Left lung (tissue), 10 donors: Measurements from ENCODE around the gene FBXO28. TPM values are rescaled to one million over a fixed set of nuclear protein-coding genes. Genes with fewer than 3 reads are reported as not detected.
"Not testable (repeated sequence)": the region's sequence is repeated elsewhere in the genome, so short reads cannot be mapped to it uniquely, and the experiment has no call there.

Experiments
- ATAC-seq: fragments of 200-7000 bp; cut with Tn5 transposase; one replicate; pipeline ENCODE4 v1.9.1; 2020; ENCODE audit warnings: moderate library complexity
- DNase-seq, 4 donors: peaks; one replicate each; pipeline ENCODE4 v3.0.0-alpha.2; 2013 to 2020
- H3K27ac ChIP-seq, 2 donors: fragments of 200-600 bp; sonication (generic) in 1 of 2; one replicate each; pipeline versions ENCODE4 v1.5.0 to v1.8.0; 2020 to 2021
- H3K27me3 ChIP-seq, 2 donors: fragments of 200-600 bp; sonication (generic) in 1 of 2; one replicate each; pipeline versions ENCODE4 v1.5.0 to v1.8.0; 2020 to 2021
- H3K36me3 ChIP-seq, 2 donors: fragments of 200-600 bp; sonication (generic) in 1 of 2; one replicate each; pipeline versions ENCODE4 v1.5.0 to v1.8.0; 2020 to 2021
- H3K4me1 ChIP-seq, 2 donors: fragments of 200-600 bp; one replicate each; pipeline ENCODE4 v1.8.0; 2021
- H3K4me3 ChIP-seq, 2 donors: fragments of 200-600 bp; sonication (generic) in 1 of 2; one replicate each; pipeline versions ENCODE4 v1.5.0 to v1.8.0; 2020 to 2021; ENCODE audit warnings: mild to moderate bottlenecking in 1 of 2
- H3K9me3 ChIP-seq, 2 donors: fragments of 200-600 bp; sonication (generic) in 1 of 2; one replicate each; pipeline versions ENCODE4 v1.5.0 to v1.8.0; 2020 to 2021
- intact Hi-C, 2 donors: fragments of 100-400 bp; cut with DNase I; formaldehyde crosslinking; loops; one replicate each; pipeline versions ENCODE4 v1.11.2 to v1.14.2; 2022
- polyA plus RNA-seq, 6 donors: library from polyadenylated mRNA; unstranded; fragments of 120-200 nt; gene quantifications; one replicate each; pipeline ENCODE4 v1.2.1, GENCODE V29; 2013; ENCODE audit not compliant: insufficient read length in 6 of 6
- total RNA-seq, 2 donors: library from RNA; stranded (reverse); fragmentation: NEBNext Ultra II Directional; extraction: Animal tissue kit (Norgen Biotek cat#: 25700); gene quantifications; one replicate each; pipeline ENCODE4 v1.2.1, GENCODE V29; 2021
- TF ChIP-seq, protein P1 (sequence below), 2 donors: fragments of 200-600 bp; sonication (generic) in 1 of 2; IDR thresholded peaks; one replicate each; pipeline versions ENCODE4 v1.5.0 to v1.8.0; 2021; ENCODE audit warnings: antibody characterized with exemption in 2 of 2
- donor health status: DM: no; HTN: yes; CAD: no.
- donor health status: DM: no; HTN: no; CAD: no.

FBXO28 gene
- total and polyA plus RNA-seq, 8 donors = 26.7 to 33.6 (median 32.0) TPM

DNA sequence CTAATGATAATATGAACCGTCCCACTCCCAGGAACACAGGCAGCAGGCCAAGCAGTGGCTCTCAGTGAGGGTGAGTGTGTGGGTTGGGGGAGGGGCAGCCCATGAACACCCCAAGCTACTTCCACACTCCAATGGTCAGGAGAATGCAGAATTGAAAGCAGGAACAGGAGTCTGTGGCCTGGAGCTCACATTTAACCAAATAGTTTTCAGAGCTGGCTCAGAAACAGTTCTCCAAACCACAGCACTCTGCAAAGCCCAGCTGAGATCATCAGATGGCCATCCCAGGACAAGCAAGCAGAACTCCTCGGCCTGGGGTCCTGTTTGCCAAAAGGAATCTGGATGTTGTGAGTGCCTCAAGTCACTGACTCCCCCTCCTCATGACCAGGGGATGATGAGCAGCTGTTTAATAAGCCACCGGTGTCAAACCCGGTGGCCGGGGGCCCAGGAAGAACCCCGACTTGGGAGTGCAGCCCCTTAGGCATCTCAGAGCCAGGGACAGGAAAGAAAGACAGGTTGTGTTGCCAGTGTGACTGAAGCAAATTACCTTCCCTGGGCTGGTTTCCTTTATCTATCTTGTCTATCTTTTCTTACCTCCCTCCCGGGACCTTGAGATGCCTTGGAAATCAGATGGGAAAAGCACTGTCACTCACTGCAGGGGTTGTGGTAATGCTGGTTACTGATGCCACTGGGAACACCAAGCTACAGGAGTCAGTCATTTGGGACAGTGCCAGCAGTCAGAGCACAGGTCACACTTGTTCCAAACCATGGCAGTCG, 89.5 kb downstream of the FBXO28 start:
- ATAC-seq (peak; percentile 69), DNase-seq (peak in 1 of 4 donors; percentile 75)
- Histone ChIP-seq H3K4me3 (no peak overlapping the region), H3K27me3 (no peaks in the 10 kb centered on the region), H3K27ac (peak overlapping the region in 1 of 2 donors; percentile 48), H3K36me3 (no peaks in the 10 kb centered on the region), H3K9me3 (no peaks in the 10 kb centered on the region), H3K4me1 (peaks cover 15 to 23% of the 10 kb centered on the region in 2 donors)
- TF ChIP-seq, protein P1, sequence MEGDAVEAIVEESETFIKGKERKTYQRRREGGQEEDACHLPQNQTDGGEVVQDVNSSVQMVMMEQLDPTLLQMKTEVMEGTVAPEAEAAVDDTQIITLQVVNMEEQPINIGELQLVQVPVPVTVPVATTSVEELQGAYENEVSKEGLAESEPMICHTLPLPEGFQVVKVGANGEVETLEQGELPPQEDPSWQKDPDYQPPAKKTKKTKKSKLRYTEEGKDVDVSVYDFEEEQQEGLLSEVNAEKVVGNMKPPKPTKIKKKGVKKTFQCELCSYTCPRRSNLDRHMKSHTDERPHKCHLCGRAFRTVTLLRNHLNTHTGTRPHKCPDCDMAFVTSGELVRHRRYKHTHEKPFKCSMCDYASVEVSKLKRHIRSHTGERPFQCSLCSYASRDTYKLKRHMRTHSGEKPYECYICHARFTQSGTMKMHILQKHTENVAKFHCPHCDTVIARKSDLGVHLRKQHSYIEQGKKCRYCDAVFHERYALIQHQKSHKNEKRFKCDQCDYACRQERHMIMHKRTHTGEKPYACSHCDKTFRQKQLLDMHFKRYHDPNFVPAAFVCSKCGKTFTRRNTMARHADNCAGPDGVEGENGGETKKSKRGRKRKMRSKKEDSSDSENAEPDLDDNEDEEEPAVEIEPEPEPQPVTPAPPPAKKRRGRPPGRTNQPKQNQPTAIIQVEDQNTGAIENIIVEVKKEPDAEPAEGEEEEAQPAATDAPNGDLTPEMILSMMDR (IDR thresholded peaks at IDR 0.05) = no peak
- intact Hi-C loops = no loop called here

GRCh38 chr1:224205438-224205840, 91.5 kb downstream of the FBXO28 start:
- H3K36me3 ChIP-seq = no peaks in the 10 kb centered on the region
- intact Hi-C loops = no loop called here
- H3K27ac ChIP-seq = peak overlapping the region in 1 of 2 donors; percentile 9
- H3K27me3 ChIP-seq = no peaks in the 10 kb centered on the region
- no peaks in the 10 kb centered on the region for H3K9me3 ChIP-seq
- ATAC-seq (peak; percentile 40), DNase-seq (peak in 1 of 4 donors; percentile 49)
- peaks cover 15 to 23% of the 10 kb centered on the region in 2 donors for H3K4me1 ChIP-seq
- TF ChIP-seq, protein P1 (IDR thresholded peaks at IDR 0.05) = no peak
- no peak overlapping the region for H3K4me3 ChIP-seq

DNA sequence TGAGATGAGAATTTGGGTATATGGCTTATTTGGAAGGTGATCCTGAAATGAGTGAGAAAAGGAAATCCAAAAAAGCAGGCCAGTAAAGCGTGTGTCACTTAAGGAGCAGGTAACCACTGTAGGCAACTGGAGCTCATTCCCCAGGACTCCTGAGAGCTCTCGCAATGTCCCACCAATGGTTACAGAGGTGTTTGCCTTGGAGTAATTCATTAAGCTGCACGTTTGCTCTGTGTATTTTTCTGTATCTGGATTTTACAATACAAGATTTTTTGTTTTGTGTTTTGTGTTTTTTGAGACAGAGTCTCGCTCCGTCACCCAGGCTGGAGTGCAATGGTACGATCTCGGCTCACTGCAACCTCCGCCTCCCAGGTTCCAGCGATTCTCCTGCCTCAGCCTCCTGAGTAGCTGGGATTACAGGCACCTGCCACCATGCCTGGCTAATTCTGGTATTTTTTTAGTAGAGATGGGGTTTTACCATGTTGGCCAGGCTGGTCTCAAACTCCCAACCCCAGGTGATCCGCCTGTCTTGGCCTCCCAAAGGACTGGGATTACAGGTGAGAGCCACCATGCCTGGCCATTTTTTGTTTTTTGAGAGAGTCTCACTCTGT, 92.1 kb downstream of the FBXO28 start:
- intact Hi-C loops, H3K9me3 ChIP-seq, H3K36me3 ChIP-seq, H3K4me3 ChIP-seq, H3K27me3 ChIP-seq: not testable (repeated sequence)
- peaks cover 15 to 23% of the 10 kb centered on the region in 2 donors for H3K4me1 ChIP-seq
- ATAC-seq = peak; percentile 61
- peak in 1 of 4 donors; percentile 32 for DNase-seq
- peak overlapping the region in 1 of 2 donors; percentile 9 for H3K27ac ChIP-seq

DNA sequence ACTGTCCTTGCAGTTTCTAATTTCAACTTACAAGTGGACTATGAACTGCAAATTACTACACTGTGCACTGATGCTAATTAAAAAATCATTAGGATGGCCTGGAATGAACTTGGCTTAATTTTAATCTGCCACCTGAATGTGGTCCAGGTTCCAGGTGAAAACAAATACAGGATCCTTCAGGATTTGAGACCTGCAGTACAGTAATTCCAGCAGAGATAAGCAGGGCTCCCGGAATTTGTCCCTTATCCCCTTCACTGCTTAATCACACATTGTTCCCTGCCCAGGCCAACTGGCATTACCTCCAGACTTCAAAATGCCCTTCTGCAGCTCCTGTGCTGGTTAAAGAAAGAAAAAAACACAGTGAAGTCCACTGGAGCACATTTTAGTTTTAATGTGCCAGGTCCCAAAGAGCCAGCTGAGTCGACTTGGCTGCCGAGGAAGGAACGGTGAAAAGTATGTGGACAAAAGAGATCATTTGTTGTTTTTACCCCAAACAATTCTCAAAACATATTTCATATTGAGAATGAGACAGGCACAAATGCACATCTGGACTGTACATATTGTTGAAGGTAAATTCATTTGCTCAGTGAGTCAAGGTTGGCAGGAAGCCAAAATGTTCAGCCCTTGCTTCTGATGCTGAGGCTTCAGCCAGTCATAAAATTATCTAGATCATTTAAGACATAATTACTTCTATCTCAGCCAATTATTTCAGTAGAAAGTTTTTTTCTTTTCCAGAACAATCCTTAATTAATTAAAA, 97.5 kb downstream of the FBXO28 start:
- intact Hi-C loops = no loop called here
- Histone ChIP-seq H3K9me3 (no peaks in the 10 kb centered on the region), H3K4me1 (peaks cover 7 to 9% of the 10 kb centered on the region in 2 donors), H3K27me3 (no peaks in the 10 kb centered on the region), H3K27ac (no peak overlapping the region), H3K4me3 (no peak overlapping the region), H3K36me3 (no peaks in the 10 kb centered on the region)
- ATAC-seq (no peak), DNase-seq (peak in 1 of 4 donors; percentile 36)
- TF ChIP-seq, protein P1 (IDR thresholded peaks at IDR 0.05) = no peak

Other genes with a start within 250 kb of the FBXO28 start
- 10 to 100 TPM; 84.6 to 92.2 TPM for gene DEGS1, start 69.1 kb downstream of the FBXO28 start, total RNA-seq
- gene DEGS1, start 69.1 kb downstream of the FBXO28 start, polyA plus RNA-seq = 10 to 100 TPM; 51.2 to 67.4 (median 57.4) TPM
- 10 to 100 TPM; 22.4 to 25.0 TPM for gene NVL, start 216.1 kb downstream of the FBXO28 start, total RNA-seq
- gene NVL, start 216.1 kb downstream of the FBXO28 start, polyA plus RNA-seq = 10 to 100 TPM; 37.1 to 46.5 (median 41.4) TPM
- gene CNIH4, start 242.8 kb downstream of the FBXO28 start, total RNA-seq = 10 to 100 TPM; 70.8 to 87.4 TPM
- 10 to 100 TPM; 34.3 to 40.6 (median 38.9) TPM for gene CNIH4, start 242.8 kb downstream of the FBXO28 start, polyA plus RNA-seq